ENCODE measurements around the gene SOCS3.
A peak's percentile ranks its signal among the peaks of the same experiment; 100 is the strongest.

Gene SOCS3

DNA sequence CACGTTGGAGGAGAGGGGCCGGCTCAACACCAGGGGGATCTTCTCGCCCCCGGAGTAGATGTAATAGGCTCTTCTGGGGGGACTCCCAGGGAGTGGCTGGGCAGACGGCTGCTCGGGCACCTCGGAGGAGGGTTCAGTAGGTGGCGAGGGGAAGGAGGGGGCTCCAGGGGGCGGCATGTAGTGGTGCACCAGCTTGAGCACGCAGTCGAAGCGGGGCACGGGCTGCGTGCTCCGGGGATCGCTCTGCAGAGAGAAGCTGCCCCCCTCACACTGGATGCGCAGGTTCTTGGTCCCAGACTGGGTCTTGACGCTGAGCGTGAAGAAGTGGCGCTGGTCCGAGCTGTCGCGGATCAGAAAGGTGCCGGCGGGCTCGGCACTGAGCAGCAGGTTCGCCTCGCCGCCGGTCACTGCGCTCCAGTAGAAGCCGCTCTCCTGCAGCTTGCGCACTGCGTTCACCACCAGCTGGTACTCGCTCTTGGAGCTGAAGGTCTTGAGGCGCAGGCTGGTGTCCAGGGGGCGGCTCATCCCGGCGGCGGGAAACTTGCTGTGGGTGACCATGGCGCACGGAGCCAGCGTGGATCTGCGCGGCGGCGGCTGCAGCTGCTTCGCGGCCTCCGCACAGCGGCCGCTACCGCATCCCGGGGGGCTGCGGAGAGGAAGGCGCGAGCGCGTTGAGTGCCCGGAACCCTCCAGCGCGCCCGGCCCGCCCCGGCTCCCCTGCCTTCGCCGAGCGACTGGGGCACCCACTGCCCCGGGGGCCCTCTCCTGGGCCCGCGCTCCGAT lies 1.1 kb downstream of the SOCS3 start:
- TF ChIP-seq, protein P1, sequence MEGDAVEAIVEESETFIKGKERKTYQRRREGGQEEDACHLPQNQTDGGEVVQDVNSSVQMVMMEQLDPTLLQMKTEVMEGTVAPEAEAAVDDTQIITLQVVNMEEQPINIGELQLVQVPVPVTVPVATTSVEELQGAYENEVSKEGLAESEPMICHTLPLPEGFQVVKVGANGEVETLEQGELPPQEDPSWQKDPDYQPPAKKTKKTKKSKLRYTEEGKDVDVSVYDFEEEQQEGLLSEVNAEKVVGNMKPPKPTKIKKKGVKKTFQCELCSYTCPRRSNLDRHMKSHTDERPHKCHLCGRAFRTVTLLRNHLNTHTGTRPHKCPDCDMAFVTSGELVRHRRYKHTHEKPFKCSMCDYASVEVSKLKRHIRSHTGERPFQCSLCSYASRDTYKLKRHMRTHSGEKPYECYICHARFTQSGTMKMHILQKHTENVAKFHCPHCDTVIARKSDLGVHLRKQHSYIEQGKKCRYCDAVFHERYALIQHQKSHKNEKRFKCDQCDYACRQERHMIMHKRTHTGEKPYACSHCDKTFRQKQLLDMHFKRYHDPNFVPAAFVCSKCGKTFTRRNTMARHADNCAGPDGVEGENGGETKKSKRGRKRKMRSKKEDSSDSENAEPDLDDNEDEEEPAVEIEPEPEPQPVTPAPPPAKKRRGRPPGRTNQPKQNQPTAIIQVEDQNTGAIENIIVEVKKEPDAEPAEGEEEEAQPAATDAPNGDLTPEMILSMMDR (IDR thresholded peaks at IDR 0.05; ENCODE audit: insufficient read depth, low read depth, low read length, missing control alignments): no peak
- H3K4me3 ChIP-seq (ENCODE audit: low read depth, low read length): peak overlapping the region; percentile 54
- peak; percentile 59 for DNase-seq (ENCODE audit: low read depth)

DNA sequence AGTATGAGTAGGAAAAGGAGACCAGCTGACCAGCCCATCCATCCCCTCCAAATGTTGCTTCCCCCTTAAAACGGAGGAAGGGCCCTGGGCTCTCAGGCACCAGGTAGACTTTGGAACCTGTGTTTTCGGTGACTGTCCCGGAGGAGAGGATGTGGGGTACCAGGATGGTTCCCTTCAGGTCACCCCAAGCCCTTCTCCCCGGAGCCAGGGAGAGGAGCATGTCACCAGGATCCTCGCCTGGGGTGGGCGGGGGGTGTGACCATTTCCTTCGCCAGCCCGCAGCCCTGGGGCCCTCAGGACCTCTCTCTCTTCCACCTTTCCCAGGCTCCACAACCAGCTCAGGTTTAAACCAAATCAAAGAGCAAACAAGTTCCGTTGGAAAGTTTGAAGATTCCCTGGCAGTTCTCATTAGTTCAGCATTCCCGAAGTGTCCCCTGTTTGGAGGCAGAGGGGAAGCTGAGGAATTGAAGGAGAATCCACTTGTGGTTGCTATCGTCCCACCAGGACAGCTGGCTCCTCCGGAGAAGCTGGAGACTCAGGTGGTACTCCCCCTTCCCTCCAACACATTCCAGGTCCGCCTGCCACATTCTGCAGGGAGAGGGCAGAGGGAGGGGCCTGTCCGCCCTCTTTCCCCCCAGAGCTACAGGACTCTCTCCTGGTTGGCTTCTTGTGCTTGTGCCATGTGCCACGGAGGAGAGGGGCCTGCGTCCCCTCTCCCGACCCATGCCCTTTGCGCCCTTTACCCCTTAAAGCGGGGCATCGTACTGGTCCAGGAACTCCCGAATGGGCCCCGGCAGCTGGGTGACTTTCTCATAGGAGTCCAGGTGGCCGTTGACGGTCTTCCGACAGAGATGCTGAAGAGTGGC lies 2.0 kb downstream of the SOCS3 start:
- H3K4me3 ChIP-seq (ENCODE audit: low read depth, low read length): peak overlapping the region; percentile 54
- DNase-seq (ENCODE audit: low read depth): no peak
- TF ChIP-seq, protein P1 (IDR thresholded peaks at IDR 0.05; ENCODE audit: insufficient read depth, low read depth, low read length, missing control alignments): no peak

DNA sequence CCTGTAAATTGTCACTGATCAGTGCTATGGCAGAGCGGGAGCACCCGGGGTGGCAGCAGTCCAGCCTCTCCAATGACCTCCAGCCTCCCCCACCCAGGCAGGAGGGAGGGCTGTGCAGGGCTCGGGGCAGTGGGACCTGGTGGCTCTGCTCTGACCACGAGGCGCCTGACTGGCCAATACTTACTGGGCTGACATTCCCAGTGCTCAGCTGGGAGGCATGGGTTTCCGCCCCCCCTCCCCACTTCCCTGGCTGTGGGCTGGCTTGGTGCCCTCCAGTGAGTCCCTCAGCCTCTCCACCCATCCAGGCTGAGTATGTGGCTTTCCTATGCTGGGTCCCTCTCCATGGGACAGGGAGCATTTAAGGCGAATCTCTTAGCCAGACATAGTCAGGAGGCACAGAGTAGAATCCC lies 2.7 kb downstream of the SOCS3 start:
- DNase-seq (ENCODE audit: low read depth): no peak
- 0 out of 2 replicates have a peak overlapping the region, but pooled peaks have one; percentile 54 for H3K4me3 ChIP-seq (ENCODE audit: low read depth, low read length)

DNA sequence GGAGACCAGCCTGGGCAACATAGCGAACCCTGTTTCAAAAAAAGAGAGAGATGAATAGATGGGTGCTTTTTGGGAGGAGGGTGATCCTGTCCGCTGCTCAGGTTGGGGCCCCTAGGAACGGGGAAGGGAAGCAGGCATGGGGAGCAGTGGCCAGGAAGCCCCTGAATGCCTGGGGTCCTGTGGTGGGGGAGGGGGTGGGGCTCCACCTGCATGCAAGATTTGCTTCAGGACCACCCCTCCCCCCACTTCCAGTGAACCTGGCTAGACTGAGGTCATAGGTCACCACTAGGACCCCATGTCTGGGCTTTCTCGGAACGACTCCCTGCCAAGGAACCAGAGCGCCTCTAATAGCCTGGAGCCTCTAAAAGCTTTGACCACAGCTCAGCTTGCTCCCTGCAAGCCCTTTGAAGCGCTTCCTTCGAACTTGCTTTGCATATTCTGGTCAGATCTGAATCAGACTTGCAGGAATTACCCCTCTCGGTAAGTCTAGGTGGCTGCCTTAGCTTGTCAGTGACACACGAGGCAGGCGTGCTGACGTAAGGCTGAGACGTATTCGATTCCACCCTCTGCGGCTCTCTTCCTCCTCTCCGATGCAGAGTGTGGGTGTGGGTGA lies 3.7 kb downstream of the SOCS3 start:
- peak overlapping the region; percentile 26 for H3K4me3 ChIP-seq (ENCODE audit: low read depth, low read length)
- DNase-seq (ENCODE audit: low read depth): peak; percentile 98
- TF ChIP-seq, protein P1 (IDR thresholded peaks at IDR 0.05; ENCODE audit: insufficient read depth, low read depth, low read length, missing control alignments): no peak

More for the DNA sequence above, 2.7 kb downstream of the SOCS3 start:
- TF ChIP-seq, protein P1 (IDR thresholded peaks at IDR 0.05; ENCODE audit: insufficient read depth, low read depth, low read length, missing control alignments): no peak

DNA sequence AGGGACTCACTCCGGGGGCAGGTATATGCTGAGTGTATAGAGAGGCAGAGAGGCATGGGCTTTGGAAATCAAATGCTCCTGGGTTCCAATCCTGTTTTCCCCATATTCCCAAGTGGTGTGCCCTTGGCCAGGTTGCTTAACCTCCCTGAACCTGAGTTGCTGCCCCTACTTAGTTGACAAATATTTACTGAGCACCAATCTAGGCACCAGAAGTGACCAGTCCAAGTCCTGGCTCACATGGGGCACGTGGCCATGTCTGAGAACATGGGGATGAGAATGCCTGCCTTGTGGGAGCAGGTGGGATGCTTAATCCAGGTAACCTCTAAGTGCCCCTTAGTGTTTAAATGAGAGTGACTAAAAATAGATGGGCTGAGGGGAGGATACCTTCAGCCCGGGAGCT lies 4.2 kb downstream of the SOCS3 start:
- peak overlapping the region; percentile 26 for H3K4me3 ChIP-seq (ENCODE audit: low read depth, low read length)
- TF ChIP-seq, protein P1 (IDR thresholded peaks at IDR 0.05; ENCODE audit: insufficient read depth, low read depth, low read length, missing control alignments): no peak
- no peak for DNase-seq (ENCODE audit: low read depth)

DNA sequence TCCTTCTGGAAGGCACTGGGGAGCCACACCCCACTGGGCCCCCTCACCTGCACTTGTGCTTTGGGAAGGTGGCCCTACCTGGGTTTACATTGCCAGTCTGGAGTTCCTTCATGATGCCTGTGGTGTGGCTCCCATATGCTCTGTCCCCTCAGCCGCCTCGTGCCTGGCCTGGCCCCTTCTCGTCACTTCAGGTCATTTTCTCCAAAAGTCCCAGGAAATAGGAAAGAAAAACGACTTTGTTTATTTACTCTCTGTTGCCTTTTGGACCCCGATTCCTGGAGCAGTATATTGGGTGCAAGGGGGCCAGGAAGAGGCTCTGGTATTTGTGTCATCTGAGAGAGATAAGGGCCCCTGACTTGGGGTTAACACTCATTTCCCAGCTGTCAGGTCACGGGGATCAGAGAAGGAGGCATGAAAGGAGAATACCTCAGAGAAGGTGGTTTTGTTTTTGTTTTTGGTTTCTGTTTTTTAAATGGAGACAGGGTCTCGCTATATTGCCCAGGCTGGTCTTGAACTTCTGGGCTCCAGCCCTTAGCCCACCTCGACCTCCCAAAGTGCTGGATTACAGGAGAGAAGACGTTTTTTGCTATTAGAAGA lies 4.7 kb downstream of the SOCS3 start:
- peak; percentile 60 for DNase-seq (ENCODE audit: low read depth)
- no peak overlapping the region for H3K4me3 ChIP-seq (ENCODE audit: low read depth, low read length)
- TF ChIP-seq, protein P1 (IDR thresholded peaks at IDR 0.05; ENCODE audit: insufficient read depth, low read depth, low read length, missing control alignments): no peak

All from GM12865 (cell line).